HG03175 (cell line): Measurements from ENCODE around the gene HOXA11.

Experiments used
- ATAC-seq: cut with Tn5 transposase; IDR thresholded peaks from one replicate; pipeline ENCODE4 v1.9.1; 2021; ENCODE audit warnings: mild to moderate bottlenecking, moderate library complexity; ENCODE audit not compliant: unreplicated experiment

The HOXA11 gene

GRCh38 chr7:27182285-27182841 is 2.7 kb downstream of the HOXA11 start:
- no peak for ATAC-seq

GRCh38 chr7:27181795-27182275 is 3.2 kb downstream of the HOXA11 start:
- ATAC-seq, result no peak

- no peak for ATAC-seq
Observed at GRCh38 chr7:27180431-27181420, 4.3 kb downstream of the HOXA11 start.

GRCh38 chr7:27179503-27180430 is 5.3 kb downstream of the HOXA11 start:
- ATAC-seq, result no peak

GRCh38 chr7:27179030-27179429 is 6.0 kb downstream of the HOXA11 start:
- ATAC-seq, result no peak

GRCh38 chr7:27178366-27178765 is 6.7 kb downstream of the HOXA11 start:
- no peak for ATAC-seq

- ATAC-seq, result no peak
Observed at GRCh38 chr7:27177795-27178320, 7.2 kb downstream of the HOXA11 start.

GRCh38 chr7:27176962-27177794 is 7.9 kb downstream of the HOXA11 start:
- no peak for ATAC-seq

GRCh38 chr7:27176524-27176845 is 8.5 kb downstream of the HOXA11 start:
- no peak for ATAC-seq

GRCh38 chr7:27175626-27176523 is 9.2 kb downstream of the HOXA11 start:
- no peak for ATAC-seq

- ATAC-seq, result no peak
Observed at GRCh38 chr7:27174874-27175625, 10.0 kb downstream of the HOXA11 start.

GRCh38 chr7:27173956-27174873 is 10.8 kb downstream of the HOXA11 start, which contains the start of gene HOXA10:
HOXA10 (minus strand) TSS chr7:27174320; CDS start chr7:27174306, 14 bp downstream.
- no peak for ATAC-seq

- ATAC-seq, result no peak
Observed at GRCh38 chr7:27173511-27173955, 11.5 kb downstream of the HOXA11 start.

- ATAC-seq, result no peak
Observed at GRCh38 chr7:27172823-27173510, 12.1 kb downstream of the HOXA11 start.

GRCh38 chr7:27172315-27172774 is 12.7 kb downstream of the HOXA11 start:
- ATAC-seq, result no peak

- no peak for ATAC-seq
Observed at GRCh38 chr7:27171637-27172314, 13.3 kb downstream of the HOXA11 start.
